Activated CD4-positive, alpha-beta memory T cell treated with anti-CD3 and anti-CD28 coated beads for 36 hours (primary cell): Measurements from ENCODE around the gene QDPR. TPM values are rescaled to one million over a fixed set of nuclear protein-coding genes. Genes with fewer than 3 reads are reported as not detected.

Experiments used
- CTCF ChIA-PET: fragments of 350-600 bp; sonication (Branson Sonifier 250); formaldehyde crosslinking; loops from one replicate; lab custom pipeline; 2021; ENCODE audit warnings: antibody characterized with exemption, inconsistent platforms; lab: Charles Lee
- POLR2A ChIA-PET: fragments of 350-600 bp; sonication (Branson Sonifier 250); formaldehyde crosslinking; loops from one replicate; lab custom pipeline; 2021; ENCODE audit warnings: antibody characterized with exemption; lab: Charles Lee
- DNase-seq: peaks from one replicate; pipeline ENCODE4 v3.0.0-alpha.2; 2020
- H3K27ac Mint-ChIP-seq: one replicate; pipeline ENCODE4 v1.8.0; 2021; ENCODE audit warnings: mixed read lengths
- H3K27me3 Mint-ChIP-seq: one replicate; pipeline ENCODE4 v1.8.0; 2021; ENCODE audit warnings: mixed read lengths
- H3K36me3 Mint-ChIP-seq: one replicate; pipeline ENCODE4 v1.8.0; 2021; ENCODE audit warnings: mixed read lengths
- H3K4me1 Mint-ChIP-seq: one replicate; pipeline ENCODE4 v1.8.0; 2021; ENCODE audit warnings: low read depth, mixed read lengths
- H3K4me3 Mint-ChIP-seq: one replicate; pipeline ENCODE4 v1.8.0; 2021; ENCODE audit warnings: mild to moderate bottlenecking, mixed read lengths
- H3K9me3 Mint-ChIP-seq: one replicate; pipeline ENCODE4 v1.8.0; 2021; ENCODE audit warnings: mixed read lengths
- intact Hi-C: fragments of 100-400 bp; cut with micrococcal nuclease; formaldehyde crosslinking; loops from one replicate; pipeline ENCODE4 v1.15.1; 2023
- total RNA-seq, 2 experiments: library from RNA; stranded (reverse); gene quantifications; one replicate each; pipeline ENCODE4 v1.2.3, GENCODE V29; 2021

QDPR gene
- 10 to 100 TPM; 35.5 to 36.3 TPM for total RNA-seq

DNA sequence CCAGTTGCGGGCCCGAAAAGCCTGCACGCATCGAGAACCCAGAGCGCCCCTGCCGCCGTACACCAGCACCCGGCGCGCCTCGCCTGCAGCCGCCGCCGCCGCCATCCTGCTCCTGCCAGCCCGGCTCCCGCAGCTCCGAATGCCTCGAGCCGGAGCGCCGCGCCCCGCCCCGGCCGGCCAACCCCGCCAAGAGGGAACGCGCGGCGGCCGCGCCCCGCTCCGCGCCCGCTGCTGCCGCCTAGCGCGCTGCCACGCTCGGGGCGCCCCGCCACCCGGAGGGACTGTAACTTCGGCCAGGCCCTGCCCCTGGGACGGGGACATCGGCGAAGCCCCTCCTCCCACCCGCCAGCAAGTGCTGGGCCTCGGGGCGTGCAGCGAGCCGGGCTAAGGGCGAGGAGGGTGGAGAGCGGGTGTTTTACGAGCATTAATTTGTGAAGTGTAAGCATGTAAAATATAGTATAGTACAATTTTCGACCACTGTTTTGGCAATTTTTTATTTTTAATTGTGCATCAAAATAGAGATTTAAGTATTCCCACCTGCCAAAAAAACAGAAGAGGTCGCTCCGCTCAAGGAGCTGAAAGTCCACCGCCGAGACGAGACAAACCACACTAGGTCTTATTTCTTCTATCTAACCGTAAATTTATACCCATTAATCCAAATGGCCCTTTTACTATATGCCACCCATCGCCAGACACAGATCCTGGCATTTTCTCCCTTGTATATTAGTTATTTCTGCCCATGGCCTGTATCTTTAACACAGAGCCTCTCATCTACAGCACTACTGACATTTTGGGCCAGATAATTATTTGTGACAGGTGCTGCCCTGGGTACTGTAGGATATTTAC, at the start of gene QDPR:
TSS of gene QDPR (minus strand) at position 141 of the 846 bp plus-strand sequence. CDS start at position 105, 36 bp downstream.
- peaks cover 26% of the 10 kb centered on the region for H3K4me1 Mint-ChIP-seq
- H3K9me3 Mint-ChIP-seq = no peaks in the 10 kb centered on the region
- DNase-seq = peak; percentile 84
- H3K27ac Mint-ChIP-seq = peak within 1 kb of the TSS; percentile 77
- peaks cover 11% of the 10 kb centered on the region for H3K36me3 Mint-ChIP-seq
- intact Hi-C loops = loop anchor here (1.0 to 2.0 kb wide), 4 partner anchors 65 to 511 kb away; partner anchors contain the start of genes DCAF16, LAP3, MED28 and NCAPG
- POLR2A ChIA-PET = interaction anchor here (0.6 kb wide), 1 partner anchor 298 kb away, joined by 3 read pairs; the partner anchor contains the start of gene DCAF16
- peaks cover 7% of the 10 kb centered on the region for H3K27me3 Mint-ChIP-seq
- CTCF ChIA-PET = interaction anchor here (0.6 to 1.8 kb wide), 6 partner anchors 8 to 296 kb away, joined by 3 to 6 read pairs (median 3); no protein-coding TSS in a partner anchor
- H3K4me3 Mint-ChIP-seq = peak within 1 kb of the TSS; percentile 99

DNA sequence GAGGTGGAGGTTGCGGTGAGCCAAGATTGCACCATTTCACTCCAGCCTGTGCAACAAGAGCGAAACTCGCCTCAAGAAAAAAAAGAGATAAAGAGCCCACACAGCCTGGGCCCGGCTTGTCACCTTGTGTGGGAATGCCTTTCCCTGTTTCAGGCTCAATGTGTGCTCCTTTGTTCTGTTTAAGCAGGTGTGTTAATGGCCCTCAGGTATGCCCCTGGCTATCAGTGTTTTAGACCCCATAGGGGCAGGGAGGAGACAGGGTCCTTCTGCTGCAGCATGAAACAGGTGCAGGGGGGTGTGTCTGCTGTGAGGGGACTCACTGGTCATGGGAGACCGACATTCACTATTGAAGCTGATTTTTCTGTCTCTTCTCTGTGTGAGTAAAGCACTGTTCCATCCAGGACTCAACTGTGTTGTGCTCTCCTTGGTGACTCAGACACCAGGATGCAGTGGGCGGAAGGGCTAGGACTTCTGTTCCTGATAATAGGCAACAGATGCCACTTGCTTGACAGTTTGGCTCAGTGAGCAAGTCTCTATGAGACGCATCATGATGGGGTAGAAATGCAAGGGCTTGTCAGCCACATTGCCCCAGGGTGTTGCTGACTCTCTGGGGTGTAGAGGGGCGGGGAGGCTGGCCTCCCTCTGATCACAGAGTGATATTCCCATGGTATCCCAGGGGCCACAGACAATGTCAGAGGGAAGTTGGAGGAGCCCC, 49.5 kb upstream of the QDPR start:
- peak; percentile 15 for DNase-seq
- no peaks in the 10 kb centered on the region for H3K27me3 Mint-ChIP-seq
- H3K4me3 Mint-ChIP-seq = no peak overlapping the region
- intact Hi-C loops = no loop called here
- H3K4me1 Mint-ChIP-seq = no peaks in the 10 kb centered on the region
- ChIA-PET CTCF (no interaction called here), POLR2A (no interaction called here)
- no peaks in the 10 kb centered on the region for H3K9me3 Mint-ChIP-seq
- no peaks in the 10 kb centered on the region for H3K36me3 Mint-ChIP-seq
- no peak overlapping the region for H3K27ac Mint-ChIP-seq

GRCh38 chr4:17560065-17560673, 48.3 kb upstream of the QDPR start:
- Mint-ChIP-seq H3K4me3 (no peak overlapping the region), H3K27ac (no peak overlapping the region), H3K4me1 (no peaks in the 10 kb centered on the region), H3K27me3 (no peaks in the 10 kb centered on the region), H3K36me3 (no peaks in the 10 kb centered on the region), H3K9me3 (no peaks in the 10 kb centered on the region)
- intact Hi-C loops = no loop called here
- ChIA-PET CTCF (no interaction called here), POLR2A (no interaction called here)
- no peak for DNase-seq

DNA sequence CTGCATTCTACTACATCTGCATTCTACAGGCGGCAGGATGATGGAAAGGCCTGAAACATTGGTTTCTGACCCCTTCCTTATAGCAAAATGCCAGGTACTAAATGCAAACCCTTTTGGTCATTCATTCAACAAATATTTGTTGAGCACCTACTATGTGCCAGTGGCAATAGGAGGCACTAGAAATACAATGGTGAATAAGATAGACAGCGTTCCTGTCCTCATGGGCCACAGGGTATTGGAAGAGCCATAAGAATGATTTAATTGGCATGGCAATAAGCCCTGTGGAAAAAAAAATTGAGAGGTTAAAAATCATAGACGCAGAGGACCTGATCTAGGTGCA, 47.8 kb upstream of the QDPR start:
- H3K9me3 Mint-ChIP-seq = no peaks in the 10 kb centered on the region
- H3K36me3 Mint-ChIP-seq = no peaks in the 10 kb centered on the region
- no peak for DNase-seq
- H3K27me3 Mint-ChIP-seq = no peaks in the 10 kb centered on the region
- no peak overlapping the region for H3K4me3 Mint-ChIP-seq
- H3K4me1 Mint-ChIP-seq = no peaks in the 10 kb centered on the region
- ChIA-PET POLR2A (no interaction called here), CTCF (interaction anchor here (1.2 kb wide), 1 partner anchor 11 kb away, joined by 3 read pairs; no protein-coding TSS in a partner anchor)
- intact Hi-C loops = loop anchor here (10.0 kb wide), 1 partner anchor 805 kb away; no protein-coding TSS in a partner anchor
- no peak overlapping the region for H3K27ac Mint-ChIP-seq

DNA sequence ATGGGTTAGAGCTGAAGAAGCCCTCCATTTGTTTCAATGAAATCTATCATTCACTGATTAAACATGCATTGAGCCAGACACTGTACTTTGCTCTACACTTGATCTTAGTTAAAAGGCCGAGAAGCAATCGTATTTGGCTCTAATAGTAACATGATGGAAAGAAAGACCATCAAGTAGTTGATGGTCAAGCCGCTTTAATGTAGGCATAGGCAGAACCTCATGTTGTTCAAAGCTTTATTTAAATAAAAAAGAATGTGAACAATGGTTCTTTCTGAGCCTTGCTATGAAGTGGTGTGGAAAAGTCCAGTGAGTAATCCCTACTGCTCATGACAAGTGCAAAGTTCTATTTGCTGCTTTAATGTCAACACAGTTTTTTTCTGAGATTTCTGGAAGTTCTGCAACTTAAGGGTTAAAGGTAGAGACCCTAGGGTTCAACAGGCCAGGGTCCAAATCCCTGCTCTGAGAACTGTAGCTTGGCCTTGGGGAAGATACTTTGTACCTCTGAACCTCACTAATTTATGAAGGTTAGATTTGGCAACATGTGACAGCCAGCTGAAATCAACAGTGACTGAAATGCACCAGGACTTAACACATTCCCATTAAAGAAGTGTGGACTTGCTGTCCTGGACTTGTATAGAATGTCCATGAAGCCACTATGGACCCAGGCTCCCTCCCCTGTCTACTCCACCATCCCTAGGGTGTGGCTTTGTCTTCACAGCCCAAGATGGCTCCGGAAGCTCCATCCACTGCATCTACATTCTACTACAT, 47.2 kb upstream of the QDPR start:
- ChIA-PET CTCF (interaction anchor here (0.7 to 1.2 kb wide), 2 partner anchors 10 to 11 kb away, joined by 3 read pairs; no protein-coding TSS in a partner anchor), POLR2A (no interaction called here)
- Mint-ChIP-seq H3K36me3 (no peaks in the 10 kb centered on the region), H3K9me3 (no peaks in the 10 kb centered on the region), H3K4me3 (no peak overlapping the region), H3K27me3 (no peaks in the 10 kb centered on the region), H3K27ac (no peak overlapping the region), H3K4me1 (no peaks in the 10 kb centered on the region)
- DNase-seq = no peak
- intact Hi-C loops = loop anchor here (10.0 kb wide), 1 partner anchor 806 kb away; no protein-coding TSS in a partner anchor

GRCh38 chr4:17557880-17558279, 46.0 kb upstream of the QDPR start:
- Mint-ChIP-seq H3K4me3 (no peak overlapping the region), H3K27me3 (no peaks in the 10 kb centered on the region), H3K9me3 (no peaks in the 10 kb centered on the region), H3K36me3 (no peaks in the 10 kb centered on the region), H3K27ac (no peak overlapping the region), H3K4me1 (no peaks in the 10 kb centered on the region)
- CTCF ChIA-PET = interaction anchor here (1.9 kb wide), 1 partner anchor 9 kb away, joined by 4 read pairs; no protein-coding TSS in a partner anchor
- DNase-seq = no peak
- intact Hi-C loops = loop anchor here (10.0 kb wide), 1 partner anchor 807 kb away; no protein-coding TSS in a partner anchor
- POLR2A ChIA-PET = no interaction called here

DNA sequence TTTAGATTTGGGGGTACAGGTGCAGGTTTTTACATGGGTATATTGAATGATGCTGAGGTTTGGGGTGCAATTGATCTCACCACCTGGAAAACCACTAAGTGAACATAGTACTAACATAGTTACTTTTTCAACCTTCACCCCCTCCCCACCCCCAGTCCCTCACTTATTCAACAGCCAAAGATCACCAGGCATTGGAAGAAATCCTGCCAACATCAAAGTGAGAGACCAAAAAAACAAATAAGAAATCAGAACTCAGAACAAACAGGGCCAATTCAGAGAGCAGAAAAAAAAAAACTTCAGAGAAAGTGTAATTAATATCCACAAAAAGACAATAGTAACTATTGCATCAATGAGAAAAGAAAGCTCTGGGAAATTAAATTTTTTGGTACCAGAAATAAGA, 44.6 kb upstream of the QDPR start:
- Mint-ChIP-seq H3K27me3 (no peaks in the 10 kb centered on the region), H3K9me3 (no peaks in the 10 kb centered on the region), H3K36me3 (no peaks in the 10 kb centered on the region), H3K4me3 (no peak overlapping the region), H3K4me1 (no peaks in the 10 kb centered on the region), H3K27ac (no peak overlapping the region)
- intact Hi-C loops = loop anchor here (10.0 kb wide), 1 partner anchor 808 kb away; no protein-coding TSS in a partner anchor
- no peak for DNase-seq
- ChIA-PET CTCF (no interaction called here), POLR2A (no interaction called here)

DNA sequence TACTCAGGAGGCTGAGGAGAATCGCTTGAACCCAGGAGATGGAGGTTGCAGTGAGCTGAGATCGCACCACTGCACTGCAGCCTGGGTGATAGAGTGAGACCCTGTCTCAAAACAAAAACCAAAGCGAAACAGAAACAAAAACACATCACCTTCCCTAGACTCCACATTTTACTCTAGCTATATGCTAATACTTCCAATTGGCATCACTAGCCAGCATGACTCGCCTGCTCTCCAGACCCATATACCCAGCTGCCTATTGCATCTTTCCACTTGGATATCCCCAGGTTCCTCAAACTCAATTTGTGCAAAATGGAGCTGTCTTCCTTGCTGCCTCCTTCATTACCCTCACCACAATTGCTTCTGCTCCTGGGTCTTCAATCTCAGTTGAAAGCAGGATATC, 42.7 kb upstream of the QDPR start:
- CTCF ChIA-PET = interaction anchor here (0.5 to 1.1 kb wide), 2 partner anchors 9 to 265 kb away, joined by 3 read pairs; no protein-coding TSS in a partner anchor
- no peaks in the 10 kb centered on the region for H3K27me3 Mint-ChIP-seq
- DNase-seq = no peak
- no peaks in the 10 kb centered on the region for H3K36me3 Mint-ChIP-seq
- POLR2A ChIA-PET = interaction anchor here (1.1 to 1.7 kb wide), 2 partner anchors 22 to 60 kb away, joined by 4 to 11 read pairs; partner anchors contain the start of genes LAP3 and MED28
- no peak overlapping the region for H3K27ac Mint-ChIP-seq
- H3K4me3 Mint-ChIP-seq = no peak overlapping the region
- H3K9me3 Mint-ChIP-seq = no peaks in the 10 kb centered on the region
- H3K4me1 Mint-ChIP-seq = no peaks in the 10 kb centered on the region
- intact Hi-C loops = loop anchor here (10.0 kb wide), 1 partner anchor 810 kb away; no protein-coding TSS in a partner anchor

DNA sequence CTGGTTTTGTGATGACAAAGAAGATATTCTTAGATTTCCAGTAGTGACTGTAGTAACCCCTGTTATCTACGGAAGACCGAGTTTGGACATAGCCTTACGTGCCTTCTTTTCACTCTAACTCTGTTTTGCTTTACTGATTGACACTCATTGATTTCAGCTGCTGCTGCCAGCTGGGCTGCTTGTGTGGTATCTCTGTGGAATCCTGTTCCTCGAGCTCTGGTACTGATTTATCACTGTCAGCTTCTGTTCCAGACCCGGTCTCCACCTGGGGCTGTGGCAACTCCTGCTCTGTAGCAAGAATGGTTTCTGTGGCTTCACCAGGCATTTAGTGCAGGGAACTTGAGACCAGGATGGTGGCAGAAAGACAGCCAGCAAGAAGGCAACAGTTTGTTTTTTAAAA, 40.5 kb upstream of the QDPR start:
- H3K27me3 Mint-ChIP-seq = no peaks in the 10 kb centered on the region
- H3K9me3 Mint-ChIP-seq = no peaks in the 10 kb centered on the region
- intact Hi-C loops = loop anchor here (10.0 kb wide), 1 partner anchor 812 kb away; no protein-coding TSS in a partner anchor
- DNase-seq = no peak
- POLR2A ChIA-PET = no interaction called here
- H3K36me3 Mint-ChIP-seq = no peaks in the 10 kb centered on the region
- CTCF ChIA-PET = no interaction called here
- H3K4me3 Mint-ChIP-seq = no peak overlapping the region
- no peak overlapping the region for H3K27ac Mint-ChIP-seq
- H3K4me1 Mint-ChIP-seq = no peaks in the 10 kb centered on the region

DNA sequence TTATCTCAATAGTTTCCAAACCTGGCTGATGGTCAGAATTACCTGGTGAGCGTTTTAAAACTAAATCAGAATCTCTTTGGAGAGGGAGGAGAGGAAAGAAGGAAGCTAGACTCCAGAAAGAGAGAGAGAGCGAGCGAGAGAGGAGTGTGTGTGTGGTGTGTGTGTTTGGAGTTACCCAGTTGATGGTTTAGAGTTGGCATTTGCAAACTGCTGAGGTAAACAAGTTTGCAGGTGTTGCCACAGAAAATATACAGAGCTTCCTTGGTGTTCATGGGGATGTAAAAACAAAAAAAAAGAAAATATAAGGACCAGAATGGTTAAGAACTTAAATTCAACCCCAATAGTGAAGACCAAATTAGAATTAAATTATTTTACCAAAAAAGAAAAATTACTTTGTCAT, 38.7 kb upstream of the QDPR start:
- Mint-ChIP-seq H3K27ac (no peak overlapping the region), H3K9me3 (no peaks in the 10 kb centered on the region), H3K27me3 (no peaks in the 10 kb centered on the region), H3K4me1 (no peaks in the 10 kb centered on the region), H3K36me3 (no peaks in the 10 kb centered on the region), H3K4me3 (no peak overlapping the region)
- ChIA-PET CTCF (interaction anchor here (0.5 kb wide), 1 partner anchor 29 kb away, joined by 3 read pairs; no protein-coding TSS in a partner anchor), POLR2A (no interaction called here)
- intact Hi-C loops = loop anchor here (10.0 kb wide), 1 partner anchor 814 kb away; no protein-coding TSS in a partner anchor
- no peak for DNase-seq

DNA sequence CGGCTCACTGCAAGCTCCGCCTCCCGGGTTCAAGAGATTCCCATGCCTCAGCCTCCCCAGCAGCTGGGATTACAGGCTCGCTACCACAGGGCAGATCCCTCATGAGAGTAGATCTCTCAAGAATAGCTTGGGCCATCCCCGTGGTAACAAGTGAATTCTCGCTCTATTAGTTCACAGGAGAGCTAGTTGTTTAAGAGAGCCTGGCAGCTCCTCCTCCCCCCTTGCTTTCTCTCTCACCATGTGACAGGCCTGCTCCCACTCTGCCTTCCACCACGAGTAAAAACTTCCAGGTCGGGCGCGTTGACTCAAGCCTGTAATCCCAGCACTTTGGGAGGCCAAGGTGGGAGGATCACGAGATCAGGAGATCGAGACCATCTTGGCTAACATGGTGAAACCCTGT, 34.8 kb upstream of the QDPR start:
- Mint-ChIP-seq H3K27me3 (peaks cover 12% of the 10 kb centered on the region), H3K27ac (no peak overlapping the region), H3K4me1 (no peaks in the 10 kb centered on the region), H3K4me3 (no peak overlapping the region), H3K9me3 (no peaks in the 10 kb centered on the region), H3K36me3 (no peaks in the 10 kb centered on the region)
- DNase-seq = no peak
- POLR2A ChIA-PET = no interaction called here
- intact Hi-C loops = no loop called here
- CTCF ChIA-PET = interaction anchor here (0.8 to 3.3 kb wide), 3 partner anchors 90 to 262 kb away, joined by 3 to 46 read pairs (median 4); partner anchors contain the start of genes DCAF16 and NCAPG
